ENCODE results near the gene TAOK3. TPM values are rescaled to one million over a fixed set of nuclear protein-coding genes. Genes with fewer than 3 reads are reported as not detected.
A peak's percentile ranks its signal among the peaks of the same experiment; 100 is the strongest.

Gene TAOK3
- total and polyA plus RNA-seq, 9 of the 15 experiments (the other 6 are each of a cell fraction or from before 2014, with no cell fraction given), result 24.3 to 83.5 (median 47.1) TPM

DNA sequence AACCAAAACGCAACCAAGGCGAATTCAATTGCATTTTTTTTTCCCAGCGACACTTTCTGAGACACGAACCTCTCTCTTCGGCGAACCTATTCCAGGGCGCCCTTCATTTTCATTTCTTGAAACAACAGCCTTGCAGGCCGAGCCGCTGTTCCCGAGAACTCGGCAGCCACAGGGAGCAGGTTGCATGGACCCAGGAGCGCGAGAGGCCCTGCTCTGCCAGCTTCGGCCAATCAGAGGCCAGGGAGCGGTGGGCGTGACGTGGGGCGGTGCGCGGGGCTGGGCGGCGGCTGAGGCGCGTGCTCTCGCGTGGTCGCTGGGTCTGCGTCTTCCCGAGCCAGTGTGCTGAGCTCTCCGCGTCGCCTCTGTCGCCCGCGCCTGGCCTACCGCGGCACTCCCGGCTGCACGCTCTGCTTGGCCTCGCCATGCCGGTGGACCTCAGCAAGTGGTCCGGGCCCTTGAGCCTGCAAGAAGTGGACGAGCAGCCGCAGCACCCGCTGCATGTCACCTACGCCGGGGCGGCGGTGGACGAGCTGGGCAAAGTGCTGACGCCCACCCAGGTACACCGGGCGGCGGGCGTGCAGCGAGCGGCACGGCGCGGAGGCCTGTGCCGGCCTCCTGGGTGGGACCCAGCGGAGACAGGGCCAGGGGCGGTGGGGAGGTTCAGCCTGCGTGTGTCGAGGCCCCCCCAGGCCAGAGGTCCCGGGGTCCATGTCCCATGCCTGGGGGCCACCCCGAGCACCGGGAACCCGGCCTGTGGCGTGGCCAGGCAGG lies 236.7 kb downstream of the TAOK3 start, which contains the start of gene PEBP1 (continued):
- TF ChIP-seq, protein P1, sequence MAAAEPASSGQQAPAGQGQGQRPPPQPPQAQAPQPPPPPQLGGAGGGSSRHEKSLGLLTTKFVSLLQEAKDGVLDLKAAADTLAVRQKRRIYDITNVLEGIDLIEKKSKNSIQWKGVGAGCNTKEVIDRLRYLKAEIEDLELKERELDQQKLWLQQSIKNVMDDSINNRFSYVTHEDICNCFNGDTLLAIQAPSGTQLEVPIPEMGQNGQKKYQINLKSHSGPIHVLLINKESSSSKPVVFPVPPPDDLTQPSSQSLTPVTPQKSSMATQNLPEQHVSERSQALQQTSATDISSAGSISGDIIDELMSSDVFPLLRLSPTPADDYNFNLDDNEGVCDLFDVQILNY (CRISPR knock-in tag; IDR thresholded peaks at IDR 0.05), result 0 out of 2 replicates have a peak, but pooled peaks have one; percentile 69
- TF ChIP-seq, protein P2, sequence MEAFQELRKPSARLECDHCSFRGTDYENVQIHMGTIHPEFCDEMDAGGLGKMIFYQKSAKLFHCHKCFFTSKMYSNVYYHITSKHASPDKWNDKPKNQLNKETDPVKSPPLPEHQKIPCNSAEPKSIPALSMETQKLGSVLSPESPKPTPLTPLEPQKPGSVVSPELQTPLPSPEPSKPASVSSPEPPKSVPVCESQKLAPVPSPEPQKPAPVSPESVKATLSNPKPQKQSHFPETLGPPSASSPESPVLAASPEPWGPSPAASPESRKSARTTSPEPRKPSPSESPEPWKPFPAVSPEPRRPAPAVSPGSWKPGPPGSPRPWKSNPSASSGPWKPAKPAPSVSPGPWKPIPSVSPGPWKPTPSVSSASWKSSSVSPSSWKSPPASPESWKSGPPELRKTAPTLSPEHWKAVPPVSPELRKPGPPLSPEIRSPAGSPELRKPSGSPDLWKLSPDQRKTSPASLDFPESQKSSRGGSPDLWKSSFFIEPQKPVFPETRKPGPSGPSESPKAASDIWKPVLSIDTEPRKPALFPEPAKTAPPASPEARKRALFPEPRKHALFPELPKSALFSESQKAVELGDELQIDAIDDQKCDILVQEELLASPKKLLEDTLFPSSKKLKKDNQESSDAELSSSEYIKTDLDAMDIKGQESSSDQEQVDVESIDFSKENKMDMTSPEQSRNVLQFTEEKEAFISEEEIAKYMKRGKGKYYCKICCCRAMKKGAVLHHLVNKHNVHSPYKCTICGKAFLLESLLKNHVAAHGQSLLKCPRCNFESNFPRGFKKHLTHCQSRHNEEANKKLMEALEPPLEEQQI (IDR thresholded peaks at IDR 0.05), result no peak
- TF ChIP-seq NBN (IDR thresholded peaks at IDR 0.05; ENCODE audit: low read depth) (no peak), SMAD3 (CRISPR knock-in tag; conservative IDR thresholded peaks at IDR 0.05) (no peak), KDM1A (IDR thresholded peaks at IDR 0.05) (no peak), SP1 (CRISPR knock-in tag; IDR thresholded peaks at IDR 0.05) (peak; percentile 78), NR2C2 (CRISPR knock-in tag; IDR thresholded peaks at IDR 0.05) (peak; percentile 73), NR2C2 (tag; IDR thresholded peaks at IDR 0.05) (peak; percentile 61; the same call in 1 of the 2 replicates), ZFP36 (IDR thresholded peaks at IDR 0.05; ENCODE audit: low read depth, low read length, partially characterized antibody) (peak; percentile 36), POLR2AphosphoS5 (IDR thresholded peaks at IDR 0.05; ENCODE audit: control insufficient read depth, insufficient read depth, low read depth, low read length) (0 out of 2 replicates have a peak, but pooled peaks have one; percentile 58), TAF7 (tag; IDR thresholded peaks at IDR 0.05) (peak; percentile 44; the same call in 1 of the 2 replicates), PHF8 (IDR thresholded peaks at IDR 0.05; ENCODE audit: borderline replicate concordance, low read length) (peak; percentile 83; the same call in 1 of the 2 replicates), PCBP1 (IDR thresholded peaks at IDR 0.05; ENCODE audit: low read depth, low read length, poor library complexity, severe bottlenecking) (peak; percentile 46), MXI1 (IDR thresholded peaks at IDR 0.05; ENCODE audit: low read depth, low read length) (peak; percentile 36; the same call in 1 of the 2 replicates), EGR1 (conservative IDR thresholded peaks at IDR 0.05) (0 out of 2 replicates have a peak, but pooled peaks have one; percentile 36)
- TF ChIP-seq, protein P3, sequence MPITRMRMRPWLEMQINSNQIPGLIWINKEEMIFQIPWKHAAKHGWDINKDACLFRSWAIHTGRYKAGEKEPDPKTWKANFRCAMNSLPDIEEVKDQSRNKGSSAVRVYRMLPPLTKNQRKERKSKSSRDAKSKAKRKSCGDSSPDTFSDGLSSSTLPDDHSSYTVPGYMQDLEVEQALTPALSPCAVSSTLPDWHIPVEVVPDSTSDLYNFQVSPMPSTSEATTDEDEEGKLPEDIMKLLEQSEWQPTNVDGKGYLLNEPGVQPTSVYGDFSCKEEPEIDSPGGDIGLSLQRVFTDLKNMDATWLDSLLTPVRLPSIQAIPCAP (CRISPR knock-in tag; IDR thresholded peaks at IDR 0.05; ENCODE audit: borderline replicate concordance), result peak; percentile 89; the same call in 1 of the 2 replicates
- TF ChIP-seq, protein P4, sequence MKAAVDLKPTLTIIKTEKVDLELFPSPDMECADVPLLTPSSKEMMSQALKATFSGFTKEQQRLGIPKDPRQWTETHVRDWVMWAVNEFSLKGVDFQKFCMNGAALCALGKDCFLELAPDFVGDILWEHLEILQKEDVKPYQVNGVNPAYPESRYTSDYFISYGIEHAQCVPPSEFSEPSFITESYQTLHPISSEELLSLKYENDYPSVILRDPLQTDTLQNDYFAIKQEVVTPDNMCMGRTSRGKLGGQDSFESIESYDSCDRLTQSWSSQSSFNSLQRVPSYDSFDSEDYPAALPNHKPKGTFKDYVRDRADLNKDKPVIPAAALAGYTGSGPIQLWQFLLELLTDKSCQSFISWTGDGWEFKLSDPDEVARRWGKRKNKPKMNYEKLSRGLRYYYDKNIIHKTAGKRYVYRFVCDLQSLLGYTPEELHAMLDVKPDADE (conservative IDR thresholded peaks at IDR 0.05; ENCODE audit: control insufficient read depth, low read depth, low read length), result peak; percentile 47; the same call in 1 of the 2 replicates

Data from K562 (cell line).